OCI-LY7 (cell line): ENCODE data around the gene ICA1L. TPM values are rescaled to one million over a fixed set of nuclear protein-coding genes. Genes with fewer than 3 reads are reported as not detected.

Experiments
- BruUV-seq: library from RNA; stranded (reverse); fragments of 400-500 nt; replicated peaks from 2 replicates; lab custom pipeline; 2021; lab: Mats Ljungman, UMichigan
- CTCF ChIA-PET: fragments of 300-600 bp; sonication (Branson Sonifier 250); formaldehyde crosslinking; loops from one replicate; lab custom pipeline; 2022; ENCODE audit warnings: antibody characterized with exemption; ENCODE audit not compliant: unreplicated experiment; lab: Charles Lee
- POLR2A ChIA-PET: fragments of 300-600 bp; sonication (Branson Sonifier 250); formaldehyde crosslinking; loops from one replicate; lab custom pipeline; 2022; ENCODE audit warnings: antibody characterized with exemption; lab: Charles Lee
- DNase-seq: peaks from one replicate; pipeline ENCODE4 v3.0.0-alpha.2; 2015; ENCODE audit warnings: low spot score
- H2AFZ ChIP-seq: fragments of 200-600 bp; sonication (generic), shearing (Covaris generic); 2 replicates; pipeline ENCODE4 v1.6.1; 2014; ENCODE audit warnings: mild to moderate bottlenecking, antibody characterized with exemption, low read length, moderate library complexity
- H3K27ac ChIP-seq: fragments of 200-600 bp; sonication (generic); 2 replicates; pipeline ENCODE4 v1.5.1; 2014; ENCODE audit warnings: mixed run types, low read depth, mild to moderate bottlenecking, moderate library complexity, low read length, inconsistent platforms; ENCODE audit not compliant: poor library complexity, severe bottlenecking
- H3K36me3 ChIP-seq: fragments of 200-600 bp; sonication (generic); 2 replicates; pipeline ENCODE4 v1.6.1; 2014; ENCODE audit warnings: mild to moderate bottlenecking, antibody characterized with exemption, low read length, moderate library complexity, mixed read lengths; ENCODE audit not compliant: insufficient read depth
- H3K4me1 ChIP-seq: fragments of 200-600 bp; sonication (generic); 2 replicates; pipeline ENCODE4 v1.5.1; 2014; ENCODE audit warnings: mild to moderate bottlenecking, low read length; ENCODE audit not compliant: insufficient read depth, poor library complexity, severe bottlenecking
- H3K4me2 ChIP-seq: fragments of 200-600 bp; sonication (generic); 2 replicates; pipeline ENCODE4 v1.6.1; 2014; ENCODE audit warnings: mild to moderate bottlenecking, low read length
- H3K4me3 ChIP-seq: fragments of 200-600 bp; sonication (generic); 2 replicates; pipeline ENCODE4 v1.5.1; 2014; ENCODE audit warnings: mild to moderate bottlenecking, low read depth, low read length; ENCODE audit not compliant: poor library complexity, severe bottlenecking
- H3K79me2 ChIP-seq: fragments of 200-600 bp; sonication (generic); 2 replicates; pipeline ENCODE4 v1.6.1; 2016; ENCODE audit warnings: low read depth, mild to moderate bottlenecking, low read length, moderate library complexity, mixed read lengths; ENCODE audit not compliant: insufficient read depth
- H3K9me2 ChIP-seq: fragments of 200-600 bp; sonication (generic); 2 replicates; pipeline ENCODE4 v1.6.1; 2016; ENCODE audit warnings: mild to moderate bottlenecking, low read length, mixed read lengths; ENCODE audit not compliant: insufficient read depth
- H3K9me3 ChIP-seq: fragments of 200-600 bp; sonication (generic); 2 replicates; pipeline ENCODE4 v1.6.1; 2014; ENCODE audit warnings: mild to moderate bottlenecking, mixed run types, low read length, mixed read lengths
- H4K20me1 ChIP-seq: fragments of 200-600 bp; sonication (generic); 2 replicates; pipeline ENCODE4 v1.6.1; 2014; ENCODE audit warnings: mild to moderate bottlenecking, antibody characterized with exemption, low read length, moderate library complexity, mixed read lengths; ENCODE audit not compliant: insufficient read depth
- EZH2phosphoT487 ChIP-seq: fragments of 200-600 bp; sonication (generic); IDR thresholded peaks from 2 replicates; pipeline ENCODE4 v1.6.1; 2018; ENCODE audit warnings: low read depth, borderline replicate concordance, mild to moderate bottlenecking, mixed run types, antibody characterized with exemption, low read length, moderate library complexity, mixed read lengths
- intact Hi-C: fragments of 100-400 bp; cut with micrococcal nuclease; formaldehyde crosslinking; loops from one replicate; pipeline ENCODE4 v1.10.0; 2022; ENCODE audit not compliant: unreplicated experiment
- total RNA-seq, 2 experiments: library from RNA; depleted of rRNA in 1 of 2; stranded (reverse); fragments of >200 nt in 1 of 2; shearing (Covaris generic) in 1 of 2; gene quantifications; 2 replicates each; pipeline ENCODE4 v1.2.3, GENCODE V29; 2014 to 2022
- TF ChIP-seq, protein P1 (sequence below): fragments of 200-600 bp; sonication (generic); conservative IDR thresholded peaks from 2 replicates; pipeline ENCODE4 v1.5.1; 2014; ENCODE audit warnings: mild to moderate bottlenecking, antibody characterized with exemption, low read length, moderate library complexity, mixed read lengths

ICA1L gene
- total RNA-seq, 2 experiments from 2014 or later, result 5.2 to 11.1 TPM

DNA sequence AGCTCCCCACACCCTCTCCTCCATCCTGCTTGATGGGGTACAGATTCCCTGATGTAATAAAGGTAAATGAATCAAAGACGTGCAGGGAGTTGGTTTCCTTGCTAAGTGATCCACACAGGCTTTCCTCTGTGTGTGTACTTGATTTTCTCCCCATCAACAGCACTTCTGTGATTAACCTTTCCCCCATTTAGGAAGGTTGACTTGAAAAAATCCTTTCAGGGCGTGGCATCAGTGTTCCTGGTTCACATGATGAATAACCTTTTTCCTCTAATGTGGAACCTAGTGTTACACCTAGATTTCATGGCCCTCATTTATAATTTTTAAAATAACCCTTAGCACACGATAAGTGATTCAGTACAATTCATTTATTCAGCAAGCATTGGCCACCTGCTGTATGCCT is 115.0 kb downstream of the ICA1L start:
- DNase-seq, result no peak
- Histone ChIP-seq H3K9me3 (no peaks in the 10 kb centered on the region), H3K79me2 (no peaks in the 10 kb centered on the region), H3K4me2 (no peak overlapping the region), H4K20me1 (no peaks in the 10 kb centered on the region), H3K9me2 (no peaks in the 10 kb centered on the region), H3K4me1 (no peaks in the 10 kb centered on the region), H3K4me3 (no peak overlapping the region), H3K36me3 (peaks cover 16% of the 10 kb centered on the region; the same call in 1 of the 2 replicates), H2AFZ (no peak overlapping the region), H3K27ac (no peak overlapping the region)
- ChIA-PET CTCF (no interaction called here), POLR2A (interaction anchor here (0.6 kb wide), 1 partner anchor 233 kb away, joined by 5 read pairs; no protein-coding TSS in a partner anchor)
- no peak for TF ChIP-seq EZH2phosphoT487
- TF ChIP-seq, protein P1, sequence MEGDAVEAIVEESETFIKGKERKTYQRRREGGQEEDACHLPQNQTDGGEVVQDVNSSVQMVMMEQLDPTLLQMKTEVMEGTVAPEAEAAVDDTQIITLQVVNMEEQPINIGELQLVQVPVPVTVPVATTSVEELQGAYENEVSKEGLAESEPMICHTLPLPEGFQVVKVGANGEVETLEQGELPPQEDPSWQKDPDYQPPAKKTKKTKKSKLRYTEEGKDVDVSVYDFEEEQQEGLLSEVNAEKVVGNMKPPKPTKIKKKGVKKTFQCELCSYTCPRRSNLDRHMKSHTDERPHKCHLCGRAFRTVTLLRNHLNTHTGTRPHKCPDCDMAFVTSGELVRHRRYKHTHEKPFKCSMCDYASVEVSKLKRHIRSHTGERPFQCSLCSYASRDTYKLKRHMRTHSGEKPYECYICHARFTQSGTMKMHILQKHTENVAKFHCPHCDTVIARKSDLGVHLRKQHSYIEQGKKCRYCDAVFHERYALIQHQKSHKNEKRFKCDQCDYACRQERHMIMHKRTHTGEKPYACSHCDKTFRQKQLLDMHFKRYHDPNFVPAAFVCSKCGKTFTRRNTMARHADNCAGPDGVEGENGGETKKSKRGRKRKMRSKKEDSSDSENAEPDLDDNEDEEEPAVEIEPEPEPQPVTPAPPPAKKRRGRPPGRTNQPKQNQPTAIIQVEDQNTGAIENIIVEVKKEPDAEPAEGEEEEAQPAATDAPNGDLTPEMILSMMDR, result no peak
- BruUV-seq, result no TSS peak
- intact Hi-C loops, result no loop called here

DNA sequence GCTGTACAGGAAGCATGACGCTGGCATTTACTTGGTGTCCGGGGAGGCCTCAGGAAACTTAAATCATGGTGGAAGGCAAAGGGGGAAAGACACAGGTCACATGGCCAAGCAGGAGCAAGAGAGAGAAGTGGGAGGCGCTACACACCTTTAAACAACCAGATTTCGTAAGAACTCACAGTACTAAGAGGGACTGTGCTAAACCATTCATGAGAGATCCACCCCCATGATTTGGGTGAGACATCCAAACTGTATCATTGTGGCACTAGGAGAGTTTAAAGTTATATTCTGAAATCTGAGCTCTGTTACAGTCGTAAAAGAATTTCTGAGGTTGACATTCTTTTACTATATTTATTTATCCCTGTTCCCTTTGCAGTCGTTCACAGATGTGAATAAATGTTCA is 116.6 kb downstream of the ICA1L start:
- H3K9me3 ChIP-seq, result no peaks in the 10 kb centered on the region
- intact Hi-C loops, result no loop called here
- no peaks in the 10 kb centered on the region for H3K9me2 ChIP-seq
- H3K36me3 ChIP-seq, result peaks cover 16% of the 10 kb centered on the region; the same call in 1 of the 2 replicates
- H3K79me2 ChIP-seq, result no peaks in the 10 kb centered on the region
- ChIA-PET POLR2A (interaction anchor here (1.4 kb wide), 1 partner anchor 14 kb away, joined by 4 read pairs; no protein-coding TSS in a partner anchor), CTCF (no interaction called here)
- no TSS peak for BruUV-seq
- no peak overlapping the region for H3K4me3 ChIP-seq
- no peak for TF ChIP-seq EZH2phosphoT487
- TF ChIP-seq, protein P1, result no peak
- DNase-seq, result no peak
- H3K4me1 ChIP-seq, result peaks cover 12% of the 10 kb centered on the region
- H2AFZ ChIP-seq, result no peak overlapping the region
- H3K27ac ChIP-seq, result no peak overlapping the region
- H3K4me2 ChIP-seq, result no peak overlapping the region
- H4K20me1 ChIP-seq, result no peaks in the 10 kb centered on the region

DNA sequence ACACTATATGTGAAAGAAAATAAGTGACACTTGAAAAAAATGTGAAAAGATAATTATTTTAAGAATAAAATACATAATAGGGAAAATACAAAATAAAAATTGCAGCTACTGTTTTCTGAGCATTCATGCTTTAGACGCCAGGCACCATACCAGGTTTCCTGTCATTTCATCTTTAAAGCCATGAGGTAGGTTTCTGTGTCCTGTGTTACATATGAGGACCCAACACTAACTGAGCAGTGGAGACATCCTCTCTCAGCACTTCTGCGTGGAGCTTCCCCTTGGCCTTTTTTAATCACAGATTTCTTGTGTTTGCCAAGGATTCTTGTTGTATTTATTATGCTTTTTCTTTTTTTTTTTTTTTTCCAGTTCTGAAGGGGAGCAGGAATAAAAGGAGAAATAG is 119.5 kb downstream of the ICA1L start:
- H4K20me1 ChIP-seq, result no peaks in the 10 kb centered on the region
- no peaks in the 10 kb centered on the region for H3K79me2 ChIP-seq
- no peak overlapping the region for H3K4me2 ChIP-seq
- intact Hi-C loops, result no loop called here
- peaks cover 2% of the 10 kb centered on the region; the same call in 1 of the 2 replicates for H3K36me3 ChIP-seq
- H3K4me1 ChIP-seq, result peaks cover 12% of the 10 kb centered on the region
- POLR2A ChIA-PET, result interaction anchor here (0.6 to 1.9 kb wide), 9 partner anchors 13 to 949 kb away, joined by 3 to 5 read pairs (median 4); partner anchors contain the start of gene FAM117B
- H3K9me2 ChIP-seq, result no peaks in the 10 kb centered on the region
- no TSS peak for BruUV-seq
- no peaks in the 10 kb centered on the region for H3K9me3 ChIP-seq
- CTCF ChIA-PET, result no interaction called here
- TF ChIP-seq EZH2phosphoT487, result no peak
- TF ChIP-seq, protein P1, result no peak
- no peak overlapping the region for H3K27ac ChIP-seq
- no peak for DNase-seq
- H2AFZ ChIP-seq, result no peak overlapping the region
- H3K4me3 ChIP-seq, result no peak overlapping the region
